Measurements from ENCODE around the gene HSPB7. TPM values are rescaled to one million over a fixed set of nuclear protein-coding genes. Genes with fewer than 3 reads are reported as not detected.
"Not testable (repeated sequence)": the region's sequence is repeated elsewhere in the genome, so short reads cannot be mapped to it uniquely, and the experiment has no call there.

Gene HSPB7
- total RNA-seq, 2 donors from 2014 or later: 11.4 to 20.4 TPM

- Histone ChIP-seq H3K4me1 (replicated peaks) (no peaks in the 10 kb centered on the region), H3K27ac (no peak overlapping the region), H3K36me3 (no peaks in the 10 kb centered on the region), H3K9me3 (no peaks in the 10 kb centered on the region), H3K4me3 (no peak overlapping the region), H3K27me3 (replicated peaks; ENCODE audit: insufficient read depth) (no peaks in the 10 kb centered on the region)
- TF ChIP-seq CTCF (IDR thresholded peaks at IDR 0.05) (no peak), POLR2A (IDR thresholded peaks at IDR 0.05) (no peak), POLR2AphosphoS5 (IDR thresholded peaks at IDR 0.05) (no peak)
- WGBS: 61% methylated on average over 9 of the region's 9 CpGs
- DNase-seq (ENCODE audit: low spot score): no peak
- intact Hi-C loops (cut with DNase I): loop anchor here (5.0 kb wide), 1 partner anchor 50 kb away; no protein-coding TSS in a partner anchor
These were observed 11.0 kb downstream of the HSPB7 start for GRCh38 chr1:16006552-16007485.

- intact Hi-C loops (cut with DNase I): loop anchor here (5.0 kb wide), 1 partner anchor 51 kb away; no protein-coding TSS in a partner anchor
- no peaks in the 10 kb centered on the region for H3K27me3 ChIP-seq (replicated peaks; ENCODE audit: insufficient read depth)
These were observed 11.8 kb downstream of the HSPB7 start for GRCh38 chr1:16006010-16006409.

DNA sequence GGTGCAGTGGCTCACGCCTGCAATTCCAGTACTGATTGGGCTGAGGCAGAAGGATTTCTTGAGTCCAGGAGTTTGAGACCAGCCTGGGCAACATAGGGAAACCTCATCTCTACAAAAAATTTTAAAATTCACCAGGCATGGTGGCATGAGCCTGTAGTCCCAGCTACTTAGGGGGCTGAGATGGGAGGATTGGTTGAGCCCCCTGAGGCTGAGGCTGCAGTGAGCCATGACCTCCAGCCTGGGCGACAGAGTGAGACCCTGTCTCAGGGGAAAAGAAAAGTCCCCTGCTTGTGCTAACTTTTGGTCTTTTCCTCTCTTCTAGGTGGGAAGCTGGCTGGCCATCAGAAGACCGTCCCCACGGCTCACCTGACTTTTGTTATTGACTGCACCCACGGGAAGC is 12.2 kb downstream of the HSPB7 start:
- intact Hi-C loops (cut with DNase I): loop anchor here (5.0 kb wide), 1 partner anchor 52 kb away; no protein-coding TSS in a partner anchor
- WGBS: 93% methylated on average over 5 of the region's 5 CpGs
- TF ChIP-seq POLR2A (IDR thresholded peaks at IDR 0.05) (no peak), CTCF (IDR thresholded peaks at IDR 0.05) (no peak), POLR2AphosphoS5 (IDR thresholded peaks at IDR 0.05) (no peak)
- H3K36me3 ChIP-seq: no peaks in the 10 kb centered on the region
- H3K4me3 ChIP-seq: no peak overlapping the region
- H3K27me3 ChIP-seq (replicated peaks; ENCODE audit: insufficient read depth): no peaks in the 10 kb centered on the region
- H3K9me3 ChIP-seq: no peaks in the 10 kb centered on the region
- H3K27ac ChIP-seq: no peak overlapping the region
- no peaks in the 10 kb centered on the region for H3K4me1 ChIP-seq (replicated peaks)
- DNase-seq (ENCODE audit: low spot score): no peak

More at GRCh38 chr1:16006010-16006409, 11.8 kb downstream of the HSPB7 start:
- DNase-seq (ENCODE audit: low spot score): no peak
- TF ChIP-seq POLR2AphosphoS5 (IDR thresholded peaks at IDR 0.05) (no peak), CTCF (IDR thresholded peaks at IDR 0.05) (no peak), POLR2A (IDR thresholded peaks at IDR 0.05) (no peak)
- WGBS: 78% methylated on average over 11 of the region's 11 CpGs
- H3K36me3 ChIP-seq: no peaks in the 10 kb centered on the region
- no peak overlapping the region for H3K4me3 ChIP-seq
- H3K9me3 ChIP-seq: no peaks in the 10 kb centered on the region
- H3K27ac ChIP-seq: no peak overlapping the region
- H3K4me1 ChIP-seq (replicated peaks): no peaks in the 10 kb centered on the region

- H3K36me3 ChIP-seq; H3K9me3 ChIP-seq; DNase-seq (ENCODE audit: low spot score); H3K27ac ChIP-seq; intact Hi-C loops (cut with DNase I); H3K27me3 ChIP-seq (replicated peaks; ENCODE audit: insufficient read depth); H3K4me1 ChIP-seq (replicated peaks); H3K4me3 ChIP-seq: not testable (repeated sequence)
- WGBS: 97% methylated on average over 10 of the region's 10 CpGs
These were observed 16.6 kb downstream of the HSPB7 start for GRCh38 chr1:16001274-16001673.

GRCh38 chr1:15998929-15999328 is 18.9 kb downstream of the HSPB7 start:
- WGBS: 97% methylated on average over 11 of the region's 11 CpGs
- intact Hi-C loops (cut with DNase I): no loop called here
- Histone ChIP-seq H3K27ac (no peak overlapping the region), H3K9me3 (no peaks in the 10 kb centered on the region), H3K27me3 (replicated peaks; ENCODE audit: insufficient read depth) (no peaks in the 10 kb centered on the region), H3K4me1 (replicated peaks) (no peaks in the 10 kb centered on the region), H3K36me3 (no peaks in the 10 kb centered on the region), H3K4me3 (no peak overlapping the region)
- TF ChIP-seq POLR2AphosphoS5 (IDR thresholded peaks at IDR 0.05) (no peak), POLR2A (IDR thresholded peaks at IDR 0.05) (no peak), CTCF (IDR thresholded peaks at IDR 0.05) (no peak)
- DNase-seq (ENCODE audit: low spot score): no peak

Data from prostate gland (tissue), 2 donors.